Naive thymus-derived CD8-positive, alpha-beta T cell (primary cell): ENCODE results near the gene NDEL1. TPM values are rescaled to one million over a fixed set of nuclear protein-coding genes. Genes with fewer than 3 reads are reported as not detected.
A peak's percentile ranks its signal among the peaks of the same experiment; 100 is the strongest.

Source experiments
- ATAC-seq, 2 donors: fragments of 150-1000 bp; cut with Tn5 transposase in 1 of 2; sonication (Bioruptor Pico), chemical (Tn5 transposase) in 1 of 2; 1 replicate in 1 of 2; 2 replicates in 1 of 2; pipeline ENCODE4 v1.10.0; 2021; ENCODE audit warnings: mild to moderate bottlenecking in 2 of 2, moderate library complexity in 2 of 2
- POLR2A ChIA-PET: fragments of 350-600 bp; sonication (Branson Sonifier 250); formaldehyde crosslinking; loops from one replicate; lab custom pipeline; 2021; ENCODE audit warnings: antibody characterized with exemption; lab: Charles Lee
- DNase-seq, 10 donors: peaks; one replicate each; pipeline versions ENCODE4 v3.0.0 to v3.0.0-alpha.2; 2020 to 2022
- H3K27ac Mint-ChIP-seq, 10 donors: one replicate each; pipeline ENCODE4 v1.8.0; 2020 to 2022; ENCODE audit warnings: mild to moderate bottlenecking in 10 of 10, mixed read lengths in 10 of 10, moderate library complexity in 4 of 10, inconsistent platforms in 1 of 10
- H3K27me3 Mint-ChIP-seq, 5 donors: one replicate each; pipeline ENCODE4 v1.8.0; 2021 to 2022; ENCODE audit warnings: mixed read lengths in 5 of 5
- H3K36me3 Mint-ChIP-seq, 3 donors: one replicate each; pipeline ENCODE4 v1.8.0; 2020 to 2022; ENCODE audit warnings: mixed read lengths in 3 of 3, mild to moderate bottlenecking in 2 of 3, inconsistent platforms in 1 of 3
- H3K4me1 Mint-ChIP-seq, 4 donors: one replicate each; pipeline ENCODE4 v1.8.0; 2021 to 2022; ENCODE audit warnings: mixed read lengths in 4 of 4
- H3K4me3 Mint-ChIP-seq, 10 donors: one replicate each; pipeline ENCODE4 v1.8.0; 2020 to 2022; ENCODE audit warnings: mild to moderate bottlenecking in 10 of 10, mixed read lengths in 10 of 10, moderate library complexity in 6 of 10, inconsistent platforms in 1 of 10
- H3K9me3 Mint-ChIP-seq, 9 donors: one replicate each; pipeline ENCODE4 v1.8.0; 2020 to 2022; ENCODE audit warnings: mixed read lengths in 9 of 9, mild to moderate bottlenecking in 3 of 9, inconsistent platforms in 1 of 9, moderate library complexity in 1 of 9
- polyA plus RNA-seq, 3 donors: library from polyadenylated mRNA; unstranded; fragments of 300-500 nt; fragmentation: Illumina TruSeq; gene quantifications; one replicate each; pipeline ENCODE4 v1.2.3, GENCODE V29; 2021
- total RNA-seq, 8 experiments: library from RNA in 2 of 8; stranded (reverse) in 2 of 8; gene quantifications; one replicate each; pipeline ENCODE4 v1.2.3 and lab custom pipeline; 2021 to 2026

The NDEL1 gene
- total and polyA plus RNA-seq, 5 experiments from 2014 or later: 40.3 to 113 (median 56.8) TPM

DNA sequence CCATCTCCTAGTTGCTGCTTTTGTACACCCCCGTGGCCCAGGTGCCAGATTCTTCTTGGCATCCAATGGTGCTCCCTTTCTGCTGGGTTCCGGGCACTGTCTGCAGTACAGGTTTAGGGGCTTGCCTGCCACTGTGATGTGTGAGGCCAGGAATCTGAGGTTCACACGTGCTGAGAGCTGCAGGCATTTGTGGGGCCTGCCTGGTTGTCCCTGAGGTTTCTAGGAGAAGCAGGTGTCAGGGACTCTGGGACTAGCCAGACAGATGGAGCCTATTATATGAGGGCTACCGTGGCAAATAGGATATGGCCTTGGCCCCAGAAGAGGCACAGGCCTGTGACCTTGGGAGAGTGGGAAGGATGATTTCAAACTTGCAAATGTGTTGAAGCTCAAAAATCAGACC, 29.3 kb downstream of the NDEL1 start:
- Mint-ChIP-seq H3K27ac (peak overlapping the region in 6 of 10 donors; percentile 8 to 82 (median 62)), H3K9me3 (no peaks in the 10 kb centered on the region), H3K4me1 (peaks cover 6 to 32% (median 24%) of the 10 kb centered on the region in 4 donors), H3K27me3 (no peaks in the 10 kb centered on the region), H3K4me3 (no peak overlapping the region), H3K36me3 (peaks cover 0 to 88% (median 12%) of the 10 kb centered on the region in 3 donors)
- DNase-seq (no peak), ATAC-seq (no peak)
- POLR2A ChIA-PET: no interaction called here

DNA sequence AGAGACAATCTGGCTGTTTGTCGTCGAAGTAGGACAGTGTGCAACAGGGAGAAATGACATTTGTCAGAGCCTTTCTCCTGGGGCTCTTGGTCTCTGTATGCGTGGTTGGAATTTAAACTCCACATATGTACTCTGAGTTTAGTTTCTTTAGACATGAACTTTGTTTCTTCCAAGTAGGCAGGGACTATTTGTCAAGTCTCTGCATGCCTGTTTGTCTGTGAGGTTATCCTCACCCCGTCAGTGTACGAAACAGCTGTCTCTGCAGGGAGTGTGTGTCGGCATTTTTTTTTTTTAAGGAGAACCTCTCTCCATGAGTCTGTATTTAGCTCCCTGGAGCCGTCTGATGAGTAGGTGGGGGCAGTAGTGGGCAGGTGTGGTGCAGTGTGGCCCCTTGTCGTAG, 29.7 kb downstream of the NDEL1 start:
- no peak for DNase-seq
- H3K4me1 Mint-ChIP-seq: peaks cover 6 to 32% (median 24%) of the 10 kb centered on the region in 4 donors
- no peaks in the 10 kb centered on the region for H3K9me3 Mint-ChIP-seq
- peak overlapping the region in 6 of 10 donors; percentile 8 to 82 (median 62) for H3K27ac Mint-ChIP-seq
- no peaks in the 10 kb centered on the region for H3K27me3 Mint-ChIP-seq
- POLR2A ChIA-PET: no interaction called here
- peaks cover 0 to 87% (median 8%) of the 10 kb centered on the region in 3 donors for H3K36me3 Mint-ChIP-seq
- ATAC-seq: no peak
- no peak overlapping the region for H3K4me3 Mint-ChIP-seq

DNA sequence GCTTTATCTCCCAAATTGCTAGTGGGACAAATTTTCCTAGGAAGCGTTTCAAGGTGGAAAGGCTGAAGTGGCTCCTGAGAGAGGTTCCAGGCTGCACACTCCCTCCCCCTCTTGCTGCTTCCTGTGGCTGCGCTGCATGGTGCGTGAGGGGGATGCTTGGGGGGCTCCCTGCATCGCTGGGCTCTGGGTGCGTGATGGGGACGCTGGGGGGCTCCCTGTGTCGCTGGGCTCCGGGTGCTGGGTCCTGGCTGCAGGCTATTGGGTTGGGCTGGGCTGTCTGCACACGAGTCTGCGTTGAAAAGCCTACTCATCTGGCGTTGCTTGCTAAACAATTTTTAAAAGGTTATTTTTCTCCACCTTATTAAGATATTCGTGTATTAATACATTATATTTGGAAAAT, 30.1 kb downstream of the NDEL1 start:
- H3K36me3 Mint-ChIP-seq: peaks cover 0 to 85% (median 8%) of the 10 kb centered on the region in 3 donors
- H3K4me1 Mint-ChIP-seq: peaks cover 6 to 32% (median 24%) of the 10 kb centered on the region in 4 donors
- no peak overlapping the region for H3K4me3 Mint-ChIP-seq
- ATAC-seq (no peak), DNase-seq (no peak)
- H3K27ac Mint-ChIP-seq: no peak overlapping the region
- no peaks in the 10 kb centered on the region for H3K27me3 Mint-ChIP-seq
- H3K9me3 Mint-ChIP-seq: no peaks in the 10 kb centered on the region
- POLR2A ChIA-PET: no interaction called here

DNA sequence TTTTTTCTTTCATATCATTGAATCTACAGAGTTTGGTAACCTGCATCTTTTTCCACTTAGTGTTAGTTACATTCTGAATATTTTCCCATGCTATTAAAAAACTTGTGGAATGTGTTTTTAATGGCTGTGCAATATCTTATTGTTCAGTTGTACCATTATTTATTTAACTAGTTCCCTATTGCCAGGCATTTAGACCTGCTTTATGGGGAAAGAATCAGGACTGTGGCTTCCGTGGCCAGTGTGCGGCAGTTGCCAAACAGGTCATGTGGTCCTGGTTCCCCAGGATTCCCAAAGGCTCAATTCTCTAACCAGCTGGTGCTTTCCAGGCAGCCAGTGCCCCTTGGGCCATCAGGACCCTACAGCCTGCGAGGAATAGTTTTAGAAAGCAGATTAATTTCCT, 30.8 kb downstream of the NDEL1 start:
- Mint-ChIP-seq H3K27me3 (no peaks in the 10 kb centered on the region), H3K9me3 (no peaks in the 10 kb centered on the region), H3K27ac (peak overlapping the region in 1 of 10 donors; percentile 50), H3K36me3 (peaks cover 0 to 85% (median 8%) of the 10 kb centered on the region in 3 donors), H3K4me1 (peaks cover 6 to 32% (median 24%) of the 10 kb centered on the region in 4 donors), H3K4me3 (no peak overlapping the region)
- POLR2A ChIA-PET: no interaction called here
- ATAC-seq (no peak), DNase-seq (no peak)

DNA sequence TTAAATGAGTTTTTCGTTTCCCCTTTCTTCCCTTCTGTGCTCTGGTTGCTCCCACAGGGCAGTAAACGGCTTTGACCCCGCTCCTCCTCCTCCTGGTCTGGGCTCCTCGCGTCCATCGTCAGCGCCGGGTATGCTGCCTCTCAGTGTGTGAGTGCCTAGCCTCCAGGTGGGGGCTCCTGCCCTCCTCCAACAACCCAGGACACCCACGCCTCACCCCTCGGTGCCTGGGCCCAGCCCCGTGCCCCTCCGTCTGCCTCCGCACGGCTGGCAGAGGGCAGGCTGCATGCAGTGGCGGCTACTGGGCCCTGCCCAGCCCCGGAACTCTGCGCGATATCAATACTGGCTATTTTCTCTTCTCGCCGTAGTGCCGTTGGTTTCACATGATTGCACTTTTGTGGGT, 31.2 kb downstream of the NDEL1 start:
- peak overlapping the region in 2 of 10 donors; percentile 50 to 75 for H3K27ac Mint-ChIP-seq
- H3K4me3 Mint-ChIP-seq: no peak overlapping the region
- no peak for ATAC-seq
- peaks cover 0 to 85% (median 9%) of the 10 kb centered on the region in 3 donors for H3K36me3 Mint-ChIP-seq
- no peak for DNase-seq
- POLR2A ChIA-PET: no interaction called here
- no peaks in the 10 kb centered on the region for H3K9me3 Mint-ChIP-seq
- H3K4me1 Mint-ChIP-seq: peaks cover 6 to 29% (median 23%) of the 10 kb centered on the region in 4 donors
- H3K27me3 Mint-ChIP-seq: no peaks in the 10 kb centered on the region

DNA sequence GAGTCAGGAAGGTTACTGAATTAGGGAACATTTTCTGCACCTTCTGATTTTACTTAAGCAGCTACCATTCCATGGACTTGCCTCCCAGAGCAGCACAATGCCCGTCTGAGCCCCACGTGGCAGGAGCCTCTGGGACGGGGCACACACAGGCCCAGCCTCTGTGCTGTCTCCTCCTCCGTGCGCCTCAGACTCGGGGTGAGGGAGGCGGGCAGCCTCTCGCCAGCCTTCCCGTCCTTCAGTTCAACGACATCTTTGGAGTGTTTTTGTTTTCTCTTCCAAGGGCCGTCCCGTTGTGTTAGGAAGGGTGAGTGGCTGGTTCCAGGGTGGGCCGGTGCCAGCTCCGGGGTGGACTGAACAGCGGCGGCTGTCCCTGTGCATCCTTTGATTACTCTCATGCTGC, 31.8 kb downstream of the NDEL1 start:
- peaks cover 6 to 27% (median 22%) of the 10 kb centered on the region in 4 donors for H3K4me1 Mint-ChIP-seq
- no peak overlapping the region for H3K4me3 Mint-ChIP-seq
- H3K27ac Mint-ChIP-seq: peak overlapping the region in 1 of 10 donors; percentile 70
- ATAC-seq (no peak), DNase-seq (no peak)
- no peaks in the 10 kb centered on the region for H3K27me3 Mint-ChIP-seq
- no peaks in the 10 kb centered on the region for H3K9me3 Mint-ChIP-seq
- POLR2A ChIA-PET: no interaction called here
- peaks cover 0 to 83% (median 11%) of the 10 kb centered on the region in 3 donors for H3K36me3 Mint-ChIP-seq

DNA sequence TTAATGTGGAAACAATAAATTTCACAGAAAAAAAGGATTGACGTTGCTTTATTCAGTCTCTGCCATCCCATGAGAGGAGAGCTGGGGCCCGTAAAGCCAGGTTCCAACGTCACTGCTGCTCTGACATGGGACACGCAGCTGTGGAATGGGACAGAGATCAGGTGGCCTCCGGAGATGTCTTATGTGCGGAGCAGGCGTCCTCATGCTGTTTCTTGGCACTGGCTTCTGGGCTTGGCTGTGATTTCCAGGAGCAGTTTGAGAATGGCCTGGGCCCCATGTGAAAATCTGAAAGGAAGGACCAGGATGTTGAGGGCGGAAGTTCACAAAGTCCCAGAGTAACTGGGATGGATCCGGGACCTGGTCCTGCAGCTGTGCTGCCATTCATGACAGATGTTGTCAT, 32.4 kb downstream of the NDEL1 start:
- DNase-seq: no peak
- Mint-ChIP-seq H3K27ac (peak overlapping the region in 3 of 10 donors; percentile 6 to 70 (median 41)), H3K4me1 (peaks cover 5 to 25% (median 20%) of the 10 kb centered on the region in 4 donors), H3K9me3 (no peaks in the 10 kb centered on the region), H3K27me3 (no peaks in the 10 kb centered on the region), H3K4me3 (no peak overlapping the region), H3K36me3 (peaks cover 0 to 82% (median 11%) of the 10 kb centered on the region in 3 donors)
- ATAC-seq: no peak
- POLR2A ChIA-PET: no interaction called here

DNA sequence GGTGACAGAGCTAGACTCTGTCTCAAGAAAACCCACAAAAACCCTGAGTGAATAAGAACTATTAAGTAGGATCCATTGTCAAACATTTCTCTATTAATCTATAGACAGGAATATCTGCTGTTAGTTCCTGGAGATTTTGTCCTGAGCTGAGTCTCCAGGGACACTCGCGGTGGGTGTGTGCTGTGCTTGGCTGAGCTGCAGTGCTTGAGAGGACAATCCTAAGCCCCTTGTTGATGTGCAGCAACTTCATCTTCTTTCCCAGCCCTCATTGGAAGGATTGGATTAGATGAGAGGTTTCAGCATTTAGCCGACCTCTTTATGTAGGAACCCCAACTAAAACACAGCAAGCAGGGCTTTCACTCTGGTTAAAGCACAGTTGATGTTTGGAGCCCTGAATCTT, 33.3 kb downstream of the NDEL1 start:
- Mint-ChIP-seq H3K27me3 (no peaks in the 10 kb centered on the region), H3K36me3 (peaks cover 0 to 82% (median 11%) of the 10 kb centered on the region in 3 donors), H3K9me3 (no peaks in the 10 kb centered on the region), H3K4me1 (peaks cover 4 to 17% (median 15%) of the 10 kb centered on the region in 4 donors), H3K27ac (no peak overlapping the region), H3K4me3 (no peak overlapping the region)
- POLR2A ChIA-PET: no interaction called here
- no peak for ATAC-seq
- DNase-seq: no peak

DNA sequence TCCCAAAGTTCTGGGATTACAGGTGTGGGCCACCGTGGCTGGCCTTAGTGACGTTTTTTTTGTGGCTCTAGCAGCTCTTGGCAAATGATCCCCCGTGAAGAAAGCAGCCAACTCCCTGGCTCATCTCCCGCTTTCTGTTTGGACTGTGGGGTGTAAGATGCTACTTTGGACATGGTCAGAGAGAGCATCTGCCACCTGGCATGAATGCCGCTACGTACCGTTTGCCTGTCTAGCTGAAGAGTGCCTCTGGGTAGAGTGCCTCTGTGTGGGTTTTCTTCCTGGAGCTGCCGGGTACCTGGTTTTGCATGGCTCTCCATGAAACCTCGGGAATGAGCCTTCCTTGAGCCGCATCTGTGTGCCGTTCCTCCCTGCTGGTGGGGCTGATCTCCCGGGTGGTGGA, 34.3 kb downstream of the NDEL1 start:
- peak overlapping the region in 2 of 10 donors; percentile 25 to 33 for H3K27ac Mint-ChIP-seq
- peaks cover 2 to 8% (median 7%) of the 10 kb centered on the region in 4 donors for H3K4me1 Mint-ChIP-seq
- no peaks in the 10 kb centered on the region for H3K27me3 Mint-ChIP-seq
- POLR2A ChIA-PET: interaction anchor here (0.7 kb wide), 1 partner anchor 19 kb away, joined by 5 read pairs; no protein-coding TSS in a partner anchor
- no peaks in the 10 kb centered on the region for H3K9me3 Mint-ChIP-seq
- ATAC-seq (no peak), DNase-seq (no peak)
- peaks cover 0 to 82% (median 16%) of the 10 kb centered on the region in 3 donors for H3K36me3 Mint-ChIP-seq
- H3K4me3 Mint-ChIP-seq: no peak overlapping the region

DNA sequence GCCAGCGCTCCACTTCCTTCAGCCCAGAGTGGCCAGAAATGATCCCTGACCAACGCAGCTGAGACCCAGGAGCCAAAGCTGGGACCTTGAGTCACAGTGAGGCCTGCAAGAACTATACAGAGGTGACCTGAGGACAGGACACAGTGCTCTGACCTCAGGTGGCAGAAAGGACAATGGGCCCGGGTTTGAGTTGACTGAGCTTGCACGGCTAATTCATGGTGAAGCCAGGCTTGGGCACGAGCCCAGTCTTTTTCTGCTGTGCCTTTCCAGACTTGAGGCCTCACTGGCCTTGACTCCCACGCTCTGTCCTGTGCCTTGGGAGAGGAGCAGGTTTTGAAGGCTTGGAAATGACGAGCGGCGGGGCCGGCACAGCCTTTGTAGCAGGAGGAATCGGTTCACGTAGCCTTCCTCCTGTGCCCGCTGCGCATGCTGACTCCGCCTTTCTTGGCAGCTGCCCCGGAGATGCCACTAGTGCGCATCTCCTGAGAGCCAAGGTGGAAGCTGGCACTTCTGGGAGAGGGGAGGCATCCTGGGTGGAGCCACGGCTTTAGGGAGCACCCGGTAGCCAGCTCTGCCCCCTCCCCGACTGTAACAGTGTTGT, 34.9 kb downstream of the NDEL1 start:
- DNase-seq: no peak
- H3K9me3 Mint-ChIP-seq: no peaks in the 10 kb centered on the region
- no peaks in the 10 kb centered on the region for H3K27me3 Mint-ChIP-seq
- H3K4me1 Mint-ChIP-seq: peaks cover 0 to 6% (median under 1%) of the 10 kb centered on the region in 4 donors
- no peak for ATAC-seq
- POLR2A ChIA-PET: interaction anchor here (0.7 kb wide), 1 partner anchor 19 kb away, joined by 5 read pairs; no protein-coding TSS in a partner anchor
- H3K27ac Mint-ChIP-seq: no peak overlapping the region
- peaks cover 0 to 82% (median 16%) of the 10 kb centered on the region in 3 donors for H3K36me3 Mint-ChIP-seq
- H3K4me3 Mint-ChIP-seq: no peak overlapping the region

DNA sequence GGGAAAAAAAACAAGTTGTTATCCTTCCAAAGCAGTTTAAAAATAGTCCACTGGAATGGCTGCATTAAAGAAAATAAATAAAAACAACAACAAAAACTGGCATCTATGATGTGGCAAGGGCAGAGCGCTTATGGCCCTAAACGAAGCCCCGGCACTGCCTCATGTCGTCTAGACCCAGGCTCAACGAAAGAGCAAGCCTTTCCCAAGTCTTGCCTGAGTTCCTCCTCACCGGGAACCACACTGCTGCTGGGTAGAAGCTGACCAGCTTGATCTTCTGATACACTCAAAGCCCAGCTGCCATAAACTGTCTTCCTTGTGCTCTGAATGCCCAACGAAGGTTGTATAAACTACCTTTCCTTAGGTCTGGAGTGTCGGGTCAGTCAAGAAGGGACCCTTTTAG, 37.0 kb downstream of the NDEL1 start:
- ATAC-seq: no peak
- H3K36me3 Mint-ChIP-seq: peaks cover 0 to 73% (median 16%) of the 10 kb centered on the region in 3 donors

DNA sequence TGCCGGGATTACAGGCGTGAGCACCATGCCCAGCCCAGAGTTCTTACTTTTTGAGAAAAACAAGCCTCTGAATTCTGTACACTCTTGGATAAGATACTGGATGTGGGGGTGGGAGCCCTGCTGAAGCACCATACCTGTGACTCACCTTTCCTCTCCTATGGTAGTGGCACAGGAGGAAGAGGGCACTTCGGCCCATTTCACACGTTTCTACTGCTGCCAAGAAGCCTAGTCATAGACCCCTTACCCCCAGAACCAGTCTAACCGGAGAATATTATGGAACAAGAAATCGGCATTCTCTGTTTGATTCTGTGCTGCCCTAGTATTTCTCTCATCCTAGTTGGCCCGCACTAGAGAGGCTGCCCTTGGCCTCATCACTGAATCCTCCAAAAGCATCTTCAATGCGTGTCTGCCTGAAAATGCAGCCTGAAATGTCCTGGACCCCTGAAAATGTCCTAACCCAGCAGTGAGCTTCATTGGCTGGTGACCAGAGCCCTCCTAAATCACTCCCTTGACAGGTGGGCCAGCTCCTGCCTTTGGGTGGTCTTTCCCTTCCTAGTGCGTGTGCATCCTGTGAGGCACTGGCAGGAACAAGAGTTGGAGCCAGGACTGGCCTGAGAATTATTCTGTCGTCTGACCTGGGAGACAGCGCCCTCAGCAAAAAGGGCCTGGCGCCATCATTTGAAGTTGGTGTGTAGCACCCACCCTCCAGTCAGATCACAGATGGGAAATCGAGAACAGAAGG, 37.9 kb downstream of the NDEL1 start:
- ATAC-seq (no peak), DNase-seq (no peak)
- Mint-ChIP-seq H3K4me1 (peaks cover 0 to 2% (median under 1%) of the 10 kb centered on the region in 4 donors), H3K9me3 (no peaks in the 10 kb centered on the region), H3K36me3 (peaks cover 0 to 68% (median 10%) of the 10 kb centered on the region in 3 donors), H3K27ac (peak overlapping the region in 3 of 10 donors; percentile 27 to 56 (median 55)), H3K4me3 (no peak overlapping the region), H3K27me3 (no peaks in the 10 kb centered on the region)
- POLR2A ChIA-PET: no interaction called here

More for the DNA sequence above, 37.0 kb downstream of the NDEL1 start:
- peaks cover 0 to 6% (median 0%) of the 10 kb centered on the region in 4 donors for H3K4me1 Mint-ChIP-seq
- H3K27me3 Mint-ChIP-seq: no peaks in the 10 kb centered on the region
- no peaks in the 10 kb centered on the region for H3K9me3 Mint-ChIP-seq
- no peak overlapping the region for H3K27ac Mint-ChIP-seq
- POLR2A ChIA-PET: no interaction called here
- no peak overlapping the region for H3K4me3 Mint-ChIP-seq
- DNase-seq: no peak

DNA sequence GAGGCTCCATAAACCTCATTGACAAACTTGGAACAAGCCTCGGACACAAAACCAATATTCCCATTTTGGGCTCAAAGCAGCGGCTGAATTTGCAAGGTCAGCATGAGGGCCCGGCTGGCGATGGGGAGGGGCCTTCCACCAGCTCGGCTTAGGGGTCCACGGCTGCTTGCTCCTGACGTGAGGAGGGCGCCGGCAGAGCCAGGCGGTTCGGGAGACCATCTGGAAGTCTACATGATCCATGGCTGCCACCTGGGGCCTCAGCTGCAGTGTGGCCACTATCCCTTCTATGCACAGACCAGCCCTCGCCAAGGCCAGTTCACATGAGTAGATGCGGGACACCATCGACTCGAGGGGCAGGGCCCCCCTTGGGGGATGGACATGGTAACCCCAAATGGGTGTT, 39.1 kb downstream of the NDEL1 start:
- peaks cover 0 to 70% (median 10%) of the 10 kb centered on the region in 3 donors for H3K36me3 Mint-ChIP-seq

More for the DNA sequence above, 39.1 kb downstream of the NDEL1 start:
- Mint-ChIP-seq H3K4me1 (peaks cover 0 to 3% (median under 1%) of the 10 kb centered on the region in 4 donors), H3K9me3 (no peaks in the 10 kb centered on the region), H3K4me3 (no peak overlapping the region), H3K27me3 (no peaks in the 10 kb centered on the region), H3K27ac (peak overlapping the region in 1 of 10 donors; percentile 73)
- POLR2A ChIA-PET: no interaction called here
- ATAC-seq (no peak), DNase-seq (no peak)
